Measurements from ENCODE around the gene AGAP2.

The AGAP2 gene

GRCh38 chr12:57707250-57707649 is 31.3 kb downstream of the AGAP2 start:
- no peak overlapping the region for H2AFZ ChIP-seq
- no peak overlapping the region for H3K4me2 ChIP-seq (ENCODE audit: low read length)
- H3K9ac ChIP-seq, result no peak overlapping the region
- H3K4me3 ChIP-seq (ENCODE audit: low read depth, low read length), result no peak overlapping the region
- H3K9me3 ChIP-seq (ENCODE audit: control insufficient read depth, low read length), result no peaks in the 10 kb centered on the region
- H3K36me3 ChIP-seq (ENCODE audit: control insufficient read depth, insufficient read depth, low read length), result no peaks in the 10 kb centered on the region
- no peaks in the 10 kb centered on the region for H3K4me1 ChIP-seq
- H3K27ac ChIP-seq, result no peak overlapping the region
- H3K27me3 ChIP-seq (ENCODE audit: control insufficient read depth, insufficient read depth, low read length), result no peaks in the 10 kb centered on the region
- TF ChIP-seq, protein P1, sequence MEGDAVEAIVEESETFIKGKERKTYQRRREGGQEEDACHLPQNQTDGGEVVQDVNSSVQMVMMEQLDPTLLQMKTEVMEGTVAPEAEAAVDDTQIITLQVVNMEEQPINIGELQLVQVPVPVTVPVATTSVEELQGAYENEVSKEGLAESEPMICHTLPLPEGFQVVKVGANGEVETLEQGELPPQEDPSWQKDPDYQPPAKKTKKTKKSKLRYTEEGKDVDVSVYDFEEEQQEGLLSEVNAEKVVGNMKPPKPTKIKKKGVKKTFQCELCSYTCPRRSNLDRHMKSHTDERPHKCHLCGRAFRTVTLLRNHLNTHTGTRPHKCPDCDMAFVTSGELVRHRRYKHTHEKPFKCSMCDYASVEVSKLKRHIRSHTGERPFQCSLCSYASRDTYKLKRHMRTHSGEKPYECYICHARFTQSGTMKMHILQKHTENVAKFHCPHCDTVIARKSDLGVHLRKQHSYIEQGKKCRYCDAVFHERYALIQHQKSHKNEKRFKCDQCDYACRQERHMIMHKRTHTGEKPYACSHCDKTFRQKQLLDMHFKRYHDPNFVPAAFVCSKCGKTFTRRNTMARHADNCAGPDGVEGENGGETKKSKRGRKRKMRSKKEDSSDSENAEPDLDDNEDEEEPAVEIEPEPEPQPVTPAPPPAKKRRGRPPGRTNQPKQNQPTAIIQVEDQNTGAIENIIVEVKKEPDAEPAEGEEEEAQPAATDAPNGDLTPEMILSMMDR (IDR thresholded peaks at IDR 0.05), result no peak
- peaks cover 2% of the 10 kb centered on the region for H3K79me2 ChIP-seq

- Histone ChIP-seq H3K4me3 (ENCODE audit: low read depth, low read length) (no peak overlapping the region), H3K4me2 (ENCODE audit: low read length) (no peak overlapping the region), H3K9ac (no peak overlapping the region), H3K79me2 (no peaks in the 10 kb centered on the region), H3K4me1 (no peaks in the 10 kb centered on the region), H3K27ac (no peak overlapping the region), H2AFZ (no peak overlapping the region), H3K36me3 (ENCODE audit: control insufficient read depth, insufficient read depth, low read length) (no peaks in the 10 kb centered on the region), H3K9me3 (ENCODE audit: control insufficient read depth, low read length) (no peaks in the 10 kb centered on the region), H3K27me3 (ENCODE audit: control insufficient read depth, insufficient read depth, low read length) (no peaks in the 10 kb centered on the region)
- TF ChIP-seq, protein P1 (IDR thresholded peaks at IDR 0.05), result no peak
These were observed 38.2 kb downstream of the AGAP2 start for GRCh38 chr12:57700317-57700716.

DNA sequence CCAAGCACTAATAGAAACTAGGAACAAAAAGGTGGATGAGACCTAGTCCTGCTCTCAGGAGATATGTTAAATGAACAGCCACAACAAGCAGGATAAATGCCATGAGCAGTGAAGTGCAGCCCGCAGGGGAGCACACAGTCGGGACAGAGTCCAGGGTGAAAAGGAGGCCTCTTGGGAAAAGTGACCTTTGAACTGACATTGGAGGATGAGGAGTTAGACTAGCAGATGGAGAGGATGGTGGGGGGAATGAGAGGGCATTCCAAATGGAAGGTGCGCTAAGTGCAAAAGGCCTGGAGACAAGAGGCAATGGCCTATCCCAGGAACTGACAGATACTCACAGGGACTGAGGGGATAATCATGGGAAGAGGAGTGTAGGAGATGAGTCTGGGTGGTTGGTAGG is 40.1 kb downstream of the AGAP2 start:
- Histone ChIP-seq H3K27me3 (ENCODE audit: control insufficient read depth, insufficient read depth, low read length) (no peaks in the 10 kb centered on the region), H3K27ac (no peak overlapping the region), H3K4me1 (no peaks in the 10 kb centered on the region), H2AFZ (no peak overlapping the region), H3K4me3 (ENCODE audit: low read depth, low read length) (no peak overlapping the region), H3K79me2 (no peaks in the 10 kb centered on the region), H3K4me2 (ENCODE audit: low read length) (no peak overlapping the region), H3K9me3 (ENCODE audit: control insufficient read depth, low read length) (no peaks in the 10 kb centered on the region), H3K36me3 (ENCODE audit: control insufficient read depth, insufficient read depth, low read length) (no peaks in the 10 kb centered on the region), H3K9ac (no peak overlapping the region)
- TF ChIP-seq, protein P1 (IDR thresholded peaks at IDR 0.05), result no peak

DNA sequence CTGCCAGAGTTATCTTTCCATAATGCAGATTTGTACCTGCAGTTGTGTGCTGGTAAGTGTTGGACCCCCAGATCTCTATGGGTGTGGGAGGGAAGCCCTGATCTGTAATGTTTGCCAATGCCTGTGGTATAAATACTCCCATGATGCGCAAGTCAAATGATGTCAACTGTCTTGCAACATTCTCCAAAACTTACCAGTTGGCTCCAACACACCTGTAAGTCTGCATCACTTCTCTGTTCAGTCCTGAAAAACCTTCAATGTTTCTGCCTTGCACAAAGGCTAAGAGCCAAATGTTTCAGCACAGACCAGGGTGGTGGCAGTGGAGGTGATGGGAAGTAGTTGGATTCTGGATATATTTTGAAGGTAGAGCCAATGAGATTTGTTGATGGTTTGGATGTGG is 41.5 kb downstream of the AGAP2 start:
- H3K9ac ChIP-seq, result no peak overlapping the region
- TF ChIP-seq, protein P1 (IDR thresholded peaks at IDR 0.05), result no peak
- H3K27ac ChIP-seq, result no peak overlapping the region
- H3K9me3 ChIP-seq (ENCODE audit: control insufficient read depth, low read length), result no peaks in the 10 kb centered on the region
- H3K36me3 ChIP-seq (ENCODE audit: control insufficient read depth, insufficient read depth, low read length), result no peaks in the 10 kb centered on the region
- H3K27me3 ChIP-seq (ENCODE audit: control insufficient read depth, insufficient read depth, low read length), result no peaks in the 10 kb centered on the region
- H3K79me2 ChIP-seq, result no peaks in the 10 kb centered on the region
- no peak overlapping the region for H2AFZ ChIP-seq
- H3K4me3 ChIP-seq (ENCODE audit: low read depth, low read length), result no peak overlapping the region
- H3K4me2 ChIP-seq (ENCODE audit: low read length), result no peak overlapping the region
- no peaks in the 10 kb centered on the region for H3K4me1 ChIP-seq

DNA sequence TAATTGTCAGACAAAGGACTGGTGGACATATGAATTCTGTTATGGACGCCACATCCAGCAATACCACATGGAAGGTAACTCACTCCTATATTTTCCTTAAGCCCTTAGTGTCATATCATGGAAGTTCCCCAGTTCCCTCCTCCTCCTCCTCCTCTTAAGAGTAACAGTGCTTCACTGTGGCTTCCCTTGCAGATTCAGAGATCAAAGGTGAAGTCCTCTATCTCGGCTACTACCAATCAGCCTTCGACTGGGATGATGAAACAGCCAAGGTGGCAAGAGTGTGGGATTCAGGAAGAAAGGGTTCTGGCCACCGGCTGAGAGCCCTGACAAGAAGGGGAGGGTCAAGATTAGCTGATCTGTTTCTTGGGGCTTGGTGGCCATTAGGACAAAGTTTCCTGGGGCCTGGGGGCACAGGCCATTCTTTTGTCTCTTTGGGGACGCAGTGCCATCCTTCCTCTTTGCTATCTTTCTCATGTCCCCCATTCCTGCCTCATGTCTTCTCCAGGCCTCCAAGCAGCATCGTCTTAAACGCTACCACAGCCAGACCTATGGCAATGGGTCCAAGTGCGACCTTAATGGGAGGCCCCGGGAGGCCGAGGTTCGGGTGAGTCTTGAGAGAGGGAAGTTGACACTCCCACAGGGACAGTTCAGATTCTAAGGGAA is 42.6 kb downstream of the AGAP2 start:
- Histone ChIP-seq H2AFZ (no peak overlapping the region), H3K4me2 (ENCODE audit: low read length) (no peak overlapping the region), H3K4me1 (no peaks in the 10 kb centered on the region), H3K9ac (no peak overlapping the region), H3K27ac (no peak overlapping the region), H3K4me3 (ENCODE audit: low read depth, low read length) (no peak overlapping the region), H3K9me3 (ENCODE audit: control insufficient read depth, low read length) (no peaks in the 10 kb centered on the region), H3K79me2 (no peaks in the 10 kb centered on the region), H3K36me3 (ENCODE audit: control insufficient read depth, insufficient read depth, low read length) (no peaks in the 10 kb centered on the region), H3K27me3 (ENCODE audit: control insufficient read depth, insufficient read depth, low read length) (no peaks in the 10 kb centered on the region)
- TF ChIP-seq, protein P1 (IDR thresholded peaks at IDR 0.05), result no peak
